Parathyroid adenoma (tissue), 2 donors: ENCODE measurements around the gene ABCC3.

Experiments used
- H2AFZ ChIP-seq: fragments of 300-600 bp; sonication (generic); one replicate; pipeline ENCODE4 v1.7.0; 2017; ENCODE audit warnings: antibody characterized with exemption, mild to moderate bottlenecking
- H3K27ac ChIP-seq: fragments of 300-600 bp; sonication (generic); one replicate; pipeline ENCODE4 v1.7.0; 2017
- H3K27me3 ChIP-seq: fragments of 300-600 bp; sonication (generic); one replicate; pipeline ENCODE4 v1.7.0; 2017; ENCODE audit warnings: low read length; ENCODE audit not compliant: control insufficient read depth, insufficient read depth
- H3K36me3 ChIP-seq: fragments of 300-600 bp; sonication (generic); one replicate; pipeline ENCODE4 v1.7.0; 2017; ENCODE audit warnings: low read length; ENCODE audit not compliant: control insufficient read depth, insufficient read depth
- H3K4me1 ChIP-seq: fragments of 300-600 bp; sonication (generic); one replicate; pipeline ENCODE4 v1.7.0; 2017; ENCODE audit warnings: control low read depth
- H3K4me2 ChIP-seq: fragments of 300-600 bp; sonication (generic); one replicate; pipeline ENCODE4 v1.7.0; 2017; ENCODE audit warnings: low read length
- H3K4me3 ChIP-seq: fragments of 300-600 bp; sonication (generic); one replicate; pipeline ENCODE4 v1.7.0; 2017; ENCODE audit warnings: low read depth, low read length
- H3K79me2 ChIP-seq: fragments of 300-600 bp; sonication (generic); one replicate; pipeline ENCODE4 v1.7.0; 2017; ENCODE audit warnings: control low read depth
- H3K9ac ChIP-seq: fragments of 300-600 bp; sonication (generic); one replicate; pipeline ENCODE4 v1.7.0; 2017; ENCODE audit warnings: mild to moderate bottlenecking
- H3K9me3 ChIP-seq: fragments of 300-600 bp; sonication (generic); one replicate; pipeline ENCODE4 v1.7.0; 2017; ENCODE audit warnings: low read length; ENCODE audit not compliant: control insufficient read depth
- CTCF ChIP-seq: fragments of 300-600 bp; sonication (generic); IDR thresholded peaks from one replicate; pipeline ENCODE4 v1.7.0; 2017; ENCODE audit warnings: antibody characterized with exemption, mild to moderate bottlenecking
- donor health status: primary hyperparathyroidism.

ABCC3 gene

GRCh38 chr17:50629902-50630301, 4.8 kb upstream of the ABCC3 start:
- H3K36me3 ChIP-seq: no peaks in the 10 kb centered on the region
- H3K4me1 ChIP-seq: peaks cover 47% of the 10 kb centered on the region
- no peak overlapping the region for H3K4me2 ChIP-seq
- H3K27ac ChIP-seq: no peak overlapping the region
- no peak overlapping the region for H3K4me3 ChIP-seq
- TF ChIP-seq CTCF: no peak
- H3K9me3 ChIP-seq: no peaks in the 10 kb centered on the region
- no peak overlapping the region for H3K9ac ChIP-seq
- H3K79me2 ChIP-seq: no peaks in the 10 kb centered on the region
- H3K27me3 ChIP-seq: no peaks in the 10 kb centered on the region
- no peak overlapping the region for H2AFZ ChIP-seq

- peak overlapping the region; percentile 8 for H2AFZ ChIP-seq
- H3K9ac ChIP-seq: no peak overlapping the region
- H3K27ac ChIP-seq: peak overlapping the region; percentile 47
- no peak overlapping the region for H3K4me3 ChIP-seq
- H3K9me3 ChIP-seq: no peaks in the 10 kb centered on the region
- H3K4me1 ChIP-seq: peaks cover 53% of the 10 kb centered on the region
- no peaks in the 10 kb centered on the region for H3K79me2 ChIP-seq
- TF ChIP-seq CTCF: peak; percentile 97
- no peaks in the 10 kb centered on the region for H3K27me3 ChIP-seq
- H3K36me3 ChIP-seq: no peaks in the 10 kb centered on the region
- no peak overlapping the region for H3K4me2 ChIP-seq
These were observed 4.0 kb upstream of the ABCC3 start for GRCh38 chr17:50630524-50631194.

GRCh38 chr17:50631195-50631907, 3.3 kb upstream of the ABCC3 start:
- Histone ChIP-seq H3K4me3 (no peak overlapping the region), H3K27ac (peak overlapping the region; percentile 47), H3K36me3 (no peaks in the 10 kb centered on the region), H2AFZ (peak overlapping the region; percentile 63), H3K79me2 (no peaks in the 10 kb centered on the region), H3K9ac (no peak overlapping the region), H3K9me3 (no peaks in the 10 kb centered on the region), H3K27me3 (no peaks in the 10 kb centered on the region), H3K4me1 (peaks cover 53% of the 10 kb centered on the region), H3K4me2 (no peak overlapping the region)
- no peak for TF ChIP-seq CTCF

- H3K4me2 ChIP-seq: no peak overlapping the region
- peaks cover 53% of the 10 kb centered on the region for H3K4me1 ChIP-seq
- no peak overlapping the region for H3K4me3 ChIP-seq
- H3K36me3 ChIP-seq: no peaks in the 10 kb centered on the region
- no peaks in the 10 kb centered on the region for H3K79me2 ChIP-seq
- H3K9ac ChIP-seq: no peak overlapping the region
- H3K27ac ChIP-seq: peak overlapping the region; percentile 47
- TF ChIP-seq CTCF: no peak
- no peaks in the 10 kb centered on the region for H3K27me3 ChIP-seq
- H2AFZ ChIP-seq: peak overlapping the region; percentile 63
- H3K9me3 ChIP-seq: no peaks in the 10 kb centered on the region
These were observed 2.6 kb upstream of the ABCC3 start for GRCh38 chr17:50631908-50632571.
